Kidney epithelial cell (primary cell): ENCODE results near the gene ANKH. TPM values are rescaled to one million over a fixed set of nuclear protein-coding genes. Genes with fewer than 3 reads are reported as not detected.

Source experiments
- DNase-seq: peaks from one replicate; pipeline ENCODE4 v3.0.0-alpha.2; 2010; ENCODE audit warnings: low read depth
- H3K27me3 ChIP-seq: 2 replicates; pipeline ENCODE4 v1.6.0; 2011; ENCODE audit warnings: low read length; ENCODE audit not compliant: control insufficient read depth, insufficient read depth
- H3K36me3 ChIP-seq: 2 replicates; pipeline ENCODE4 v1.5.1; 2011; ENCODE audit warnings: low read length; ENCODE audit not compliant: control insufficient read depth, insufficient read depth
- H3K4me3 ChIP-seq: 2 replicates; pipeline ENCODE4 v1.5.1; 2011; ENCODE audit warnings: low read depth, mild to moderate bottlenecking, control low read depth, low read length
- total RNA-seq: library from RNA; depleted of rRNA; stranded (reverse); fragments of >200 nt; gene quantifications from 2 replicates; pipeline ENCODE4 v1.2.3, GENCODE V29; 2015
- TF ChIP-seq, protein P1 (sequence below): IDR thresholded peaks from 2 replicates; pipeline ENCODE4 v1.5.1; 2011; ENCODE audit warnings: mild to moderate bottlenecking, moderate library complexity, low read length, control low read depth, inconsistent platforms; ENCODE audit not compliant: insufficient read depth, poor library complexity, severe bottlenecking

ANKH gene
- total RNA-seq, 1 donor from 2014 or later, result 15.8 TPM

- Histone ChIP-seq H3K4me3 (no peak overlapping the region), H3K36me3 (no peaks in the 10 kb centered on the region), H3K27me3 (no peaks in the 10 kb centered on the region)
- TF ChIP-seq, protein P1, sequence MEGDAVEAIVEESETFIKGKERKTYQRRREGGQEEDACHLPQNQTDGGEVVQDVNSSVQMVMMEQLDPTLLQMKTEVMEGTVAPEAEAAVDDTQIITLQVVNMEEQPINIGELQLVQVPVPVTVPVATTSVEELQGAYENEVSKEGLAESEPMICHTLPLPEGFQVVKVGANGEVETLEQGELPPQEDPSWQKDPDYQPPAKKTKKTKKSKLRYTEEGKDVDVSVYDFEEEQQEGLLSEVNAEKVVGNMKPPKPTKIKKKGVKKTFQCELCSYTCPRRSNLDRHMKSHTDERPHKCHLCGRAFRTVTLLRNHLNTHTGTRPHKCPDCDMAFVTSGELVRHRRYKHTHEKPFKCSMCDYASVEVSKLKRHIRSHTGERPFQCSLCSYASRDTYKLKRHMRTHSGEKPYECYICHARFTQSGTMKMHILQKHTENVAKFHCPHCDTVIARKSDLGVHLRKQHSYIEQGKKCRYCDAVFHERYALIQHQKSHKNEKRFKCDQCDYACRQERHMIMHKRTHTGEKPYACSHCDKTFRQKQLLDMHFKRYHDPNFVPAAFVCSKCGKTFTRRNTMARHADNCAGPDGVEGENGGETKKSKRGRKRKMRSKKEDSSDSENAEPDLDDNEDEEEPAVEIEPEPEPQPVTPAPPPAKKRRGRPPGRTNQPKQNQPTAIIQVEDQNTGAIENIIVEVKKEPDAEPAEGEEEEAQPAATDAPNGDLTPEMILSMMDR, result no peak
- DNase-seq, result no peak
Observed at GRCh38 chr5:14902826-14903560, 31.4 kb upstream of the ANKH start.

- Histone ChIP-seq H3K27me3 (no peaks in the 10 kb centered on the region), H3K36me3 (no peaks in the 10 kb centered on the region), H3K4me3 (no peak overlapping the region)
- TF ChIP-seq, protein P1, result no peak
- no peak for DNase-seq
Observed at GRCh38 chr5:14901462-14902051, 30.0 kb upstream of the ANKH start.

- Histone ChIP-seq H3K27me3 (no peaks in the 10 kb centered on the region), H3K36me3 (no peaks in the 10 kb centered on the region), H3K4me3 (no peak overlapping the region)
- no peak for DNase-seq
- TF ChIP-seq, protein P1, result no peak
Observed at GRCh38 chr5:14900693-14901461, 29.3 kb upstream of the ANKH start.

DNA sequence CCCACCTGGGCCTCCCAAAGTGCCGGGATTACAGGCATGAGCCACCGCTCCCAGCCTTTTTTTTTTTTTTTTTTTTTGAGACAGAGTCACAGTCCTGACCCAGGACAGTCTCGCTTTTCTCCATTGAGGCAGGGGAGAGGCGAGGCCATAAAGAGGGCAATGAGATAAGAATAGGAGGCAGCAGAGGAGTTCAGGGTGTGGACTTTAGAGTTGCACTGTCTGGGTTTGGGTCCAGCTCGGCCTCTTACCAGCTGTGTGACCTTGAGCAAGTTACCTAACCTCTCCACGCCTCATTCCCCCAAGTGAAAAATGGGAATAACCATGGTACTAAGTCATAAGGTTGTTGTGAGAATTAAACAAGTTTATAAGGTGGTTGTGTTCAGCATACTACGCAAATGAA lies 24.6 kb upstream of the ANKH start:
- Histone ChIP-seq H3K27me3 (no peaks in the 10 kb centered on the region), H3K4me3 (no peak overlapping the region), H3K36me3 (no peaks in the 10 kb centered on the region)
- TF ChIP-seq, protein P1, result no peak
- no peak for DNase-seq

- no peaks in the 10 kb centered on the region for H3K36me3 ChIP-seq
- H3K27me3 ChIP-seq, result no peaks in the 10 kb centered on the region
- TF ChIP-seq, protein P1, result no peak
- no peak overlapping the region for H3K4me3 ChIP-seq
- no peak for DNase-seq
Observed at GRCh38 chr5:14895301-14895700, 23.7 kb upstream of the ANKH start.
